Measurements from ENCODE around the gene C3orf70.

DNA sequence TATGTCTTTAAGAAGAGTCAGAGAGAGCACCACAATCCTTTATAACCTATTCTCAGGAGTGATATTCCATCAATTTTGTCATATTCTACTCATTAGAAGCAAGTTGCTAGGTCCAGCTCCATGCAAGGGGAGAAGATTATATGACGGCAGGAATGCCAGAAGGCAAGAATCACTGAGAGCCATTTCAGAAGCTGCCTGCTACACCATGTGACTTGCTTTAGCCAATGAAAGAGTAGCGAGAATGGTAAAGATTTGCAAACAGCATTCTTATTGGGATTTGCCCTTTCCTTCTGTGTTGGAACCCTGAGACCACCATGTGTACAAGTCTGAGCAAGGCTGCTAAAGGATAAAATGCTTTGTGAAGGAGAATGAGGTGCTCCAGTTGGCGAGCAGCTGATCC is 4.5 kb upstream of the C3orf70 start:
- TF ChIP-seq CTCF (IDR thresholded peaks at IDR 0.05) (no peak), POLR2A (IDR thresholded peaks at IDR 0.05) (no peak)
